ENCODE results near the gene NPIPA5. TPM values are rescaled to one million over a fixed set of nuclear protein-coding genes. Genes with fewer than 3 reads are reported as not detected.
"Not testable (repeated sequence)": the region's sequence is repeated elsewhere in the genome, so short reads cannot be mapped to it uniquely, and the experiment has no call there.

NPIPA5 gene
- total RNA-seq (10 to 100 TPM in 4 of 9 donors, 1 to 10 TPM in 5; 6.0 to 15.6 (median 7.8) TPM), polyA plus RNA-seq (10 to 100 TPM in 1 of 2 donors, 1 to 10 TPM in 1; 1.5 to 16.8 TPM)
- long read RNA-seq, donor 1 = 0 reads
- long read RNA-seq, donor 2 = 0 reads
- long read RNA-seq, donor 3 = 0 reads

- H3K36me3 ChIP-seq; ATAC-seq; H3K27ac ChIP-seq; intact Hi-C loops (cut with DNase I); H3K27me3 ChIP-seq; H3K4me1 ChIP-seq; DNase-seq; H3K4me3 ChIP-seq; H3K9me3 ChIP-seq: not testable (repeated sequence)
- 95% methylated on average over 4 of the region's 4 CpGs; no CpG with 5 or more reads in 3 of the 4 donors for WGBS, 4 donors
Observed at GRCh38 chr16:15378194-15378593, at the start of gene NPIPA5. TSS of gene NPIPA5 (minus strand) at chr16:15378294. CDS start at chr16:15378294, 0 bp downstream.

DNA sequence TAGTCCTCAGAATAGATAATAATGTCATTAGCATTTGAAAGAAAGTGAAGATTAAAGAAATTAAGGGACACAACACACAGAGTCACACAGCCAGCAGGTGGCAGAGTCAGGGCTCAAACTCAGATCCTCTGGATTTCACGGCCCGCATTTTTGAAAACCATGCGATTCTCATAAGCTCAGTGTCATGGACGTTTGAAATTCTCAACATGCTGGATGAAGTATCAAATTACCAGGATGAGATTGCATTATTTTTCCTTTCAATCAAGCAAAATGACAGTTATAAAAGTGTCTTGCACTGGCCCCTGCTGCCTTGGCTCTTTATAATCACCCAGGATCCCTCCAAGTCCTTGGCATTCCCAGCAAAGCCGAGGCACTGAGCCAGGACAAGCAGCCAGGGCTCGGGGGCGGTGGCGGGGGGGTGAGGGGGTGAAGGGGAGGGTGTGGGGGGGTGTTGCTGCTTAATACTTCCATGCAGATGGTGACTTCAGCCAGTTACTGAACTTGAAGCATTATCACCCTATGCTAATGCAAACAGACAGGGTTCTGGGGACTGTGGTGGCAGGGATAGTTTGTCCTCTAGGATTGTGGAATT lies 49.6 kb upstream of the NPIPA5 start:
- Histone ChIP-seq H3K36me3 (no peaks in the 10 kb centered on the region), H3K4me1 (peaks cover 0 to 6% (median 0%) of the 10 kb centered on the region in 12 donors), H3K9me3 (no peaks in the 10 kb centered on the region), H3K27ac (peak overlapping the region in 6 of 12 donors; percentile 30 to 70 (median 44)), H3K4me3 (peak overlapping the region in 3 of 12 donors; percentile 8 to 27 (median 19)), H3K27me3 (no peaks in the 10 kb centered on the region)
- ATAC-seq (peak; percentile 72 to 93 (median 90)), DNase-seq (peak; percentile 69 to 83 (median 76))
- 0 to 7% (median 3%) methylated on average over 6 to 8 of the region's 8 CpGs for WGBS, 4 donors
- TF ChIP-seq POLR2A (IDR thresholded peaks at IDR 0.05) (no peak), CTCF (IDR thresholded peaks at IDR 0.05) (peak; percentile 40 to 81 (median 68))
- intact Hi-C loops (cut with DNase I) = loop anchor here in 8 of 10 donors (2.0 to 10.0 kb wide), 9 partner anchors 117 to 767 kb away; no protein-coding TSS in a partner anchor

- DNase-seq (no peak), ATAC-seq (no peak)
- H3K4me1 ChIP-seq = peaks cover 0 to 6% (median 0%) of the 10 kb centered on the region in 12 donors
- H3K9me3 ChIP-seq = no peaks in the 10 kb centered on the region
- TF ChIP-seq POLR2A (IDR thresholded peaks at IDR 0.05) (no peak), CTCF (IDR thresholded peaks at IDR 0.05) (no peak)
- WGBS, 4 donors = 69 to 86% (median 82%) methylated on average over 6 of the region's 6 CpGs
- no peak overlapping the region for H3K4me3 ChIP-seq
- H3K36me3 ChIP-seq = no peaks in the 10 kb centered on the region
- no peak overlapping the region for H3K27ac ChIP-seq
- no peaks in the 10 kb centered on the region for H3K27me3 ChIP-seq
- intact Hi-C loops (cut with DNase I) = loop anchor here in 8 of 10 donors (2.0 to 10.0 kb wide), 9 partner anchors 118 to 768 kb away; no protein-coding TSS in a partner anchor
Observed at GRCh38 chr16:15426796-15427195, 48.7 kb upstream of the NPIPA5 start.

GRCh38 chr16:15425861-15426260 lies 47.8 kb upstream of the NPIPA5 start:
- Histone ChIP-seq H3K4me1 (peaks cover 0 to 6% (median 0%) of the 10 kb centered on the region in 12 donors), H3K36me3 (no peaks in the 10 kb centered on the region), H3K27ac (no peak overlapping the region), H3K27me3 (no peaks in the 10 kb centered on the region), H3K4me3 (no peak overlapping the region), H3K9me3 (no peaks in the 10 kb centered on the region)
- intact Hi-C loops (cut with DNase I) = loop anchor here in 8 of 10 donors (2.0 to 10.0 kb wide), 9 partner anchors 119 to 769 kb away; no protein-coding TSS in a partner anchor
- WGBS, 4 donors = 80 to 89% (median 86%) methylated on average over 6 of the region's 6 CpGs
- TF ChIP-seq POLR2A (IDR thresholded peaks at IDR 0.05) (no peak), CTCF (IDR thresholded peaks at IDR 0.05) (no peak)
- ATAC-seq (no peak), DNase-seq (no peak)
